Adrenal gland (tissue), 5 donors: ENCODE measurements around the gene HADHA.

Experiments
- CTCF ChIP-seq, 6 experiments: fragments of 450-650 bp in 4 of 6; fragments of 200-600 bp in 2 of 6; sonication (generic) in 1 of 6; IDR thresholded peaks; 1 replicate in 5 of 6; 2 replicates in 1 of 6; pipeline versions ENCODE4 v1.5.1 to v1.8.0; 2016 to 2021; ENCODE audit warnings: antibody characterized with exemption in 6 of 6, mild to moderate bottlenecking in 2 of 6, moderate library complexity in 1 of 6
- POLR2A ChIP-seq, 2 donors: fragments of 450-650 bp; IDR thresholded peaks; one replicate each; pipeline ENCODE4 v1.6.1; 2017; ENCODE audit warnings: antibody characterized with exemption in 2 of 2, mild to moderate bottlenecking in 2 of 2, moderate library complexity in 1 of 2
- donor health status: DM: no; HTN: no; CAD: no.

- TF ChIP-seq POLR2A (IDR thresholded peaks at IDR 0.05) (no peak), CTCF (IDR thresholded peaks at IDR 0.05) (no peak)
These were observed 66.2 kb downstream of the HADHA start for GRCh38 chr2:26178246-26178645.
